GM19238 (cell line): ENCODE measurements around the gene MIPOL1.
"Not testable (repeated sequence)": the region's sequence is repeated elsewhere in the genome, so short reads cannot be mapped to it uniquely, and the experiment has no call there.

ENCODE experiments used
- DNase-seq: peaks from one replicate; pipeline ENCODE4 v3.0.0; 2011; ENCODE audit warnings: low spot score; ENCODE audit not compliant: insufficient read length

MIPOL1 gene

GRCh38 chr14:37186865-37187264 lies 10.9 kb upstream of the MIPOL1 start:
- DNase-seq, result no peak

- no peak for DNase-seq
Observed at GRCh38 chr14:37187294-37187693, 10.4 kb upstream of the MIPOL1 start.

GRCh38 chr14:37187840-37188577 lies 9.7 kb upstream of the MIPOL1 start:
- DNase-seq, result not testable (repeated sequence)

GRCh38 chr14:37189733-37190132 lies 8.0 kb upstream of the MIPOL1 start:
- not testable (repeated sequence) for DNase-seq

GRCh38 chr14:37194698-37195097 lies 3.0 kb upstream of the MIPOL1 start:
- no peak for DNase-seq

- no peak for DNase-seq
Observed at GRCh38 chr14:37195327-37195726, 2.4 kb upstream of the MIPOL1 start.

- no peak for DNase-seq
Observed at GRCh38 chr14:37196604-37197420, 925 bp upstream of the MIPOL1 start.

- DNase-seq, result no peak
Observed at GRCh38 chr14:37198273-37198598, 499 bp downstream of the MIPOL1 start.

- no peak for DNase-seq
Observed at GRCh38 chr14:37198907-37199306, 1.2 kb downstream of the MIPOL1 start.

GRCh38 chr14:37201724-37202123 lies 4.0 kb downstream of the MIPOL1 start:
- no peak for DNase-seq

- no peak for DNase-seq
Observed at GRCh38 chr14:37202265-37202664, 4.5 kb downstream of the MIPOL1 start.

GRCh38 chr14:37202812-37203211 lies 5.1 kb downstream of the MIPOL1 start:
- no peak for DNase-seq

GRCh38 chr14:37203423-37203822 lies 5.7 kb downstream of the MIPOL1 start:
- no peak for DNase-seq

- not testable (repeated sequence) for DNase-seq
Observed at GRCh38 chr14:37205623-37206605, 8.2 kb downstream of the MIPOL1 start.

GRCh38 chr14:37209617-37210016 lies 11.9 kb downstream of the MIPOL1 start:
- not testable (repeated sequence) for DNase-seq

GRCh38 chr14:37210448-37210847 lies 12.7 kb downstream of the MIPOL1 start:
- DNase-seq, result no peak

- no peak for DNase-seq
Observed at GRCh38 chr14:37213016-37213415, 15.3 kb downstream of the MIPOL1 start.

- DNase-seq, result no peak
Observed at GRCh38 chr14:37215345-37215744, 17.6 kb downstream of the MIPOL1 start.

- no peak for DNase-seq
Observed at GRCh38 chr14:37221073-37221472, 23.3 kb downstream of the MIPOL1 start.

- no peak for DNase-seq
Observed at GRCh38 chr14:37223947-37224474, 26.3 kb downstream of the MIPOL1 start.

- DNase-seq, result not testable (repeated sequence)
Observed at GRCh38 chr14:37225668-37226067, 27.9 kb downstream of the MIPOL1 start.
